Measurements from ENCODE around the gene LIN9. TPM values are rescaled to one million over a fixed set of nuclear protein-coding genes. Genes with fewer than 3 reads are reported as not detected.

Gene LIN9
- total and polyA plus RNA-seq, 2 donors from 2014 or later = 0.73 to 2.7 TPM

DNA sequence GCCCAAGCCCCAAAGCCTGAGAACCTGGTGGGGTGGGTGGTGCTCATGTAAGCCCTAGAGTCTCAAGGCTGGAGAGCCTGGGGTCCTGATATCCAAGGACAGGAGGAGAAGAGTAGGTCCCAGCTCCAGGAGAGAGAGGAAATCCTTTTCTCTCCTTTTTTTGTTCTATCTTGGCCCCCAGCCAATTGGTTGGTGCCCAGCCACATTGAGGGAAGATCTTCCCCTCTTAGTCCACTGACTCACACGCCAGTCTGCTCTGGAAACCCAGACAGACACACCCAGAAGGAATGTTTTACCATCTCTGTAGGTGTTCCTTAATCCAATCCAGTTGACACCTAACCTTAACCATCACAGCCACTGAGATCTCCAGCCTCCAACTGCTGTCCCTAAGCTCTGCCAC, 16.2 kb upstream of the LIN9 start:
- intact Hi-C loops (cut with DNase I) = no loop called here
- Histone ChIP-seq H3K9ac (ENCODE audit: low read length in 3 of 3) (no peak overlapping the region), H3K36me3 (ENCODE audit: control insufficient read depth in 2 of 3, insufficient read depth in 3 of 3, low read length in 3 of 3) (no peaks in the 10 kb centered on the region), H3K4me1 (ENCODE audit: control insufficient read depth in 2 of 3, insufficient read depth in 2 of 3, low read depth in 1 of 3, low read length in 3 of 3) (no peaks in the 10 kb centered on the region), H3K9me3 (ENCODE audit: control insufficient read depth in 2 of 3, insufficient read depth in 1 of 3, low read length in 3 of 3) (no peaks in the 10 kb centered on the region), H3K27me3 (ENCODE audit: control insufficient read depth, insufficient read depth, low read length) (no peaks in the 10 kb centered on the region), H3K27ac (ENCODE audit: low read depth in 2 of 2, low read length in 2 of 2) (no peak overlapping the region), H3K4me3 (ENCODE audit: low read length in 3 of 3) (no peak overlapping the region)
- TF ChIP-seq, protein P1, sequence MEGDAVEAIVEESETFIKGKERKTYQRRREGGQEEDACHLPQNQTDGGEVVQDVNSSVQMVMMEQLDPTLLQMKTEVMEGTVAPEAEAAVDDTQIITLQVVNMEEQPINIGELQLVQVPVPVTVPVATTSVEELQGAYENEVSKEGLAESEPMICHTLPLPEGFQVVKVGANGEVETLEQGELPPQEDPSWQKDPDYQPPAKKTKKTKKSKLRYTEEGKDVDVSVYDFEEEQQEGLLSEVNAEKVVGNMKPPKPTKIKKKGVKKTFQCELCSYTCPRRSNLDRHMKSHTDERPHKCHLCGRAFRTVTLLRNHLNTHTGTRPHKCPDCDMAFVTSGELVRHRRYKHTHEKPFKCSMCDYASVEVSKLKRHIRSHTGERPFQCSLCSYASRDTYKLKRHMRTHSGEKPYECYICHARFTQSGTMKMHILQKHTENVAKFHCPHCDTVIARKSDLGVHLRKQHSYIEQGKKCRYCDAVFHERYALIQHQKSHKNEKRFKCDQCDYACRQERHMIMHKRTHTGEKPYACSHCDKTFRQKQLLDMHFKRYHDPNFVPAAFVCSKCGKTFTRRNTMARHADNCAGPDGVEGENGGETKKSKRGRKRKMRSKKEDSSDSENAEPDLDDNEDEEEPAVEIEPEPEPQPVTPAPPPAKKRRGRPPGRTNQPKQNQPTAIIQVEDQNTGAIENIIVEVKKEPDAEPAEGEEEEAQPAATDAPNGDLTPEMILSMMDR (IDR thresholded peaks at IDR 0.05; ENCODE audit: borderline replicate concordance, extremely low read depth, insufficient read depth) = no peak
- no peak for DNase-seq
- FAIRE-seq = no peak

GRCh38 chr1:226324479-226324878, 15.5 kb upstream of the LIN9 start:
- H3K27ac ChIP-seq (ENCODE audit: low read depth in 2 of 2, low read length in 2 of 2) = no peak overlapping the region
- no peaks in the 10 kb centered on the region for H3K27me3 ChIP-seq (ENCODE audit: control insufficient read depth, insufficient read depth, low read length)
- no peaks in the 10 kb centered on the region for H3K36me3 ChIP-seq (ENCODE audit: control insufficient read depth in 2 of 3, insufficient read depth in 3 of 3, low read length in 3 of 3)
- FAIRE-seq = no peak
- H3K9ac ChIP-seq (ENCODE audit: low read length in 3 of 3) = no peak overlapping the region
- TF ChIP-seq, protein P1 (IDR thresholded peaks at IDR 0.05; ENCODE audit: borderline replicate concordance, extremely low read depth, insufficient read depth) = no peak
- H3K9me3 ChIP-seq (ENCODE audit: control insufficient read depth in 2 of 3, insufficient read depth in 1 of 3, low read length in 3 of 3) = no peaks in the 10 kb centered on the region
- H3K4me1 ChIP-seq (ENCODE audit: control insufficient read depth in 2 of 3, insufficient read depth in 2 of 3, low read depth in 1 of 3, low read length in 3 of 3) = no peaks in the 10 kb centered on the region
- intact Hi-C loops (cut with DNase I) = no loop called here
- DNase-seq = no peak
- no peak overlapping the region for H3K4me3 ChIP-seq (ENCODE audit: low read length in 3 of 3)

DNA sequence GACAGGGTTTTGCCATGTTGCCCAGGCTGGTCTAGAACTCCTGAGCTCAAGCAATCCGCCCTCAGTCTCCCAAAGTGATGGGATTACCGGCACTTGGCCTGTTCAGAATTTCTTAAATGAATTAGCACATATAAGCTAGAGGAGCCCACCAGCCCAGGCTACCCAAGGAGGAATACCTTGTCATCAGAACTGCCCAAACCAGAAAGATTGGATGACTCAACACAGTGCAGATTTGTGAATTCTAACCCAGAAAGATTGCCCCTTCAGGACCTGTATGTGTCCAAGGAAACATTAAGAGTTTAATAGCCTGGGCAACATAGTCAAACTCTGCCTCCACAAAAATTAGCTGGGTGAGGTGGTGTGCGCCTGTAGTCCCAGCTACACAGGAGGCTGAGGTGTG, 14.0 kb upstream of the LIN9 start:
- no peak for FAIRE-seq

More for the DNA sequence above, 14.0 kb upstream of the LIN9 start:
- Histone ChIP-seq H3K4me3 (ENCODE audit: low read length in 3 of 3) (no peak overlapping the region), H3K27ac (ENCODE audit: low read depth in 2 of 2, low read length in 2 of 2) (no peak overlapping the region), H3K4me1 (ENCODE audit: control insufficient read depth in 2 of 3, insufficient read depth in 2 of 3, low read depth in 1 of 3, low read length in 3 of 3) (no peaks in the 10 kb centered on the region), H3K9ac (ENCODE audit: low read length in 3 of 3) (no peak overlapping the region), H3K9me3 (ENCODE audit: control insufficient read depth in 2 of 3, insufficient read depth in 1 of 3, low read length in 3 of 3) (no peaks in the 10 kb centered on the region), H3K27me3 (ENCODE audit: control insufficient read depth, insufficient read depth, low read length) (no peaks in the 10 kb centered on the region), H3K36me3 (ENCODE audit: control insufficient read depth in 2 of 3, insufficient read depth in 3 of 3, low read length in 3 of 3) (no peaks in the 10 kb centered on the region)
- DNase-seq = no peak
- TF ChIP-seq, protein P1 (IDR thresholded peaks at IDR 0.05; ENCODE audit: borderline replicate concordance, extremely low read depth, insufficient read depth) = no peak
- intact Hi-C loops (cut with DNase I) = no loop called here
